ENCODE data around the gene DACT1. TPM values are rescaled to one million over a fixed set of nuclear protein-coding genes. Genes with fewer than 3 reads are reported as not detected.

Gene DACT1
- total RNA-seq, 4 donors from 2014 or later: 2.3 to 6.4 (median 3.2) TPM

DNA sequence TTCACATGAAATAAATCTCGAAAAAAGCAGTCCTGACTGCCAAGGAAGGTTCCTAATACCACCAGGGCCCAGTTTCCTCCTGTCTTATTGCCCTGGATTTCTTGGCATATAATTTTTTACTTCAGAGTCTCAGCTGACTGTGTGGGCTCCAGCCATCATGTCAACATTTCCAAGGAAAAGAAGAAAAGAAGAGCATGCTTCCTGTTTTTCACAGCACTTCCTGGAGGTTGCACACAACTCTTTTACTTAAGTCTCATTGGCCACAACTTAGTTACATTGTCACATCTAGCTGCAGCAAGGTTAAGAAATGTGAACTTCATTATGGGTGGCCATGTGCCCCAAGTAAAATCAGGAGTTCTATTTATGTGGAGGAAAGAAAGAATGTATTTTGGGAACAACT, 24.3 kb downstream of the DACT1 start:
- TF ChIP-seq, protein P1, sequence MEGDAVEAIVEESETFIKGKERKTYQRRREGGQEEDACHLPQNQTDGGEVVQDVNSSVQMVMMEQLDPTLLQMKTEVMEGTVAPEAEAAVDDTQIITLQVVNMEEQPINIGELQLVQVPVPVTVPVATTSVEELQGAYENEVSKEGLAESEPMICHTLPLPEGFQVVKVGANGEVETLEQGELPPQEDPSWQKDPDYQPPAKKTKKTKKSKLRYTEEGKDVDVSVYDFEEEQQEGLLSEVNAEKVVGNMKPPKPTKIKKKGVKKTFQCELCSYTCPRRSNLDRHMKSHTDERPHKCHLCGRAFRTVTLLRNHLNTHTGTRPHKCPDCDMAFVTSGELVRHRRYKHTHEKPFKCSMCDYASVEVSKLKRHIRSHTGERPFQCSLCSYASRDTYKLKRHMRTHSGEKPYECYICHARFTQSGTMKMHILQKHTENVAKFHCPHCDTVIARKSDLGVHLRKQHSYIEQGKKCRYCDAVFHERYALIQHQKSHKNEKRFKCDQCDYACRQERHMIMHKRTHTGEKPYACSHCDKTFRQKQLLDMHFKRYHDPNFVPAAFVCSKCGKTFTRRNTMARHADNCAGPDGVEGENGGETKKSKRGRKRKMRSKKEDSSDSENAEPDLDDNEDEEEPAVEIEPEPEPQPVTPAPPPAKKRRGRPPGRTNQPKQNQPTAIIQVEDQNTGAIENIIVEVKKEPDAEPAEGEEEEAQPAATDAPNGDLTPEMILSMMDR (IDR thresholded peaks at IDR 0.05; ENCODE audit: low read depth): no peak

DNA sequence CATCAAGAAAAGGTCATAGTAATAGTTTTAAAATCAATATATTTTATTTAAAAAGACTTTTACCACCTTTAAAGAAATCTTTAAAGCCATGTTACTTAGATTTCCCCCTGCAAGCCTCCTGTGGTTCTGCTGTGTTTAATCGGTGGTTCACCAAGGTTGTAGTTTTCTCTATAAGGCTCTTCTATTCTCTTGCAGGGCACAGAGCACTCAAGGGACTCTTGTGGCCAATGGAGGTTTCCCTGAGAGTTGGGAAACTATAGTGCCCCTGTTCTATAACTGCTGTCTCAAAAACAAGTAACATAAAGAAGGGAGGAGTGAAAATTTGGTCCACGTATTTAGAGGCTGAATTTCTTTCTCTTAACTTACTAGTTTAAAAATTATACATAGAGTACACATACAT, 25.0 kb downstream of the DACT1 start:
- TF ChIP-seq, protein P1 (IDR thresholded peaks at IDR 0.05; ENCODE audit: low read depth): no peak

DNA sequence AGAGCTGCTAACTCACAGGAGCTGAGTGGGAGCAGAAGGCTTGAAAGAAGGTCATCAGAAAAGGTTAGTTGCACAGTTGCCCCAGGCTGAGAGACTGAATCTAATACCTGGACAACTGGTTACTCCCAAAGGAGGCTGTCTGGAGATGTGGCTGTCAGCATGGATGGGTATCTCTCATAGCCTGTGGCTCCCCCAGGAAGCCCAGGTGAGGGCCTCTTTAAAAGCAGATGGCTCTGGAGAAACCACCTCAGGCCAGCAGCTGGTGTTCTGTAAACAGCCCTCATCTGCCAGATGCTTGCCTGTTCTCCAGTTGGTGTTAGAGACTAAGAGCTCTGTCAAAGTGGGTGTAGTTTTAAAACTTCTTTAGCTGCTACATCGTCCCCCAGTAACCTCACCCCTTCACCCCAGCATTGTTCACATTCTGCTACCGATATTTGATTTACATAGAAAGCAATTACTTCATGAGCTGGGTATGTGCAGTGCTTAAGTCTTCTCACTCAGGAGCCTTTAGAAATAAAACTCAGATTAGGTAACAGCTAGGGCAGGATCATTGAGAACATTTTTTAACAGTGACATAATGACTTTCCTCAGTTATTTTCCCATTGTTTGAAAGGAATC, 25.8 kb downstream of the DACT1 start:
- TF ChIP-seq, protein P1 (IDR thresholded peaks at IDR 0.05; ENCODE audit: low read depth): no peak

DNA sequence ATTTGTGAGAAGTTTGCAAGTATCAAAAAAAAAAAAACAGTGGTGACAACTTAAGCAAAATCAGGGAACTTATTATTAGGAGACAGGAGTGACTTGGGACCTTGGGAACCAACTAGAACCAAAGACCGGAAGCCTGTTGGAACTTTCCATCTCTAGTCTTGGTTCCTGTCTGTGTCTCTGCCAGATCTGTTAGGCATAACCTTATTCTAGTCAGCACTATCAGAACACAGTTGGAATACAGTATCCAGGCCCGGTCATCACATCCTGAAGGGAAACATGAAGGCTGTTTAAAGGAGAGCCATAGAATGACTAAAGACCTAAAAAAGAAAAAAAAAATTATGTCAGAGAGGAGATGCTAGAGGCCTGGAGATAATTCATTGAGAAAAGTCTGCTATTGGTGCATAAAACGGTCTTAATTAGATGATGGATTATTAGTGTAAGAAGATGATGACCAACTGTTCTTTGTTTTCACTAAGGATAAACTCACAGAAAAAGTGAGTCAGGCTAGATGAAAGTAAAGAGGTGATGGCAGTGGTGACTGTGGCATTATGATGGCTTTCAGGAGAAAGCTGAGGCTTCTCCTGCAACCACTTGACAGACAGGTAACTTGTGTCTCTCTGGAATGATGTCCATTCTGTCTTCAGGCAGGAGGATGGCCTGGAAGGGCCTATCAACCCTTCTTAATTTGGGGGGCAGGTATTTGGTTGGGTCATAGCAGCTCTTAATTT, 28.2 kb downstream of the DACT1 start:
- TF ChIP-seq, protein P1 (IDR thresholded peaks at IDR 0.05; ENCODE audit: low read depth): no peak

DNA sequence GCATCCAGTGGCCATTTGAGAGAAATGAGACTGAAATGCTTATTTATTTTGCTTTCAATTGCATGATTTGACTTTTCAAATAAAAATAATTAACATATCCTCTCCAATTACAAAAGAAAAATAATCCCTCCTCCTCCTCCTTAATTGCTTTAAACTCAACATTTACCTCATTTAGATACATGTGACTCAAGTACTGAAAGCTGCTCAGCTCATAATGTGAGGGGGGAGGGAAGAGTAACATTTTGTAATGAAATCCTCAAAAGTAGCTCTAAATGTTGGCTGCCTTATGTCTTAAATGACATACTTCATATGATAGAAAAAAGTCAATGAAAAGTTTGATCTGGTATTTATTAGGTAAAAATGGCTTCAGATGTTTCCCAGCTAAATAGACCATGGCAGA, 29.0 kb downstream of the DACT1 start:
- TF ChIP-seq, protein P1 (IDR thresholded peaks at IDR 0.05; ENCODE audit: low read depth): no peak

DNA sequence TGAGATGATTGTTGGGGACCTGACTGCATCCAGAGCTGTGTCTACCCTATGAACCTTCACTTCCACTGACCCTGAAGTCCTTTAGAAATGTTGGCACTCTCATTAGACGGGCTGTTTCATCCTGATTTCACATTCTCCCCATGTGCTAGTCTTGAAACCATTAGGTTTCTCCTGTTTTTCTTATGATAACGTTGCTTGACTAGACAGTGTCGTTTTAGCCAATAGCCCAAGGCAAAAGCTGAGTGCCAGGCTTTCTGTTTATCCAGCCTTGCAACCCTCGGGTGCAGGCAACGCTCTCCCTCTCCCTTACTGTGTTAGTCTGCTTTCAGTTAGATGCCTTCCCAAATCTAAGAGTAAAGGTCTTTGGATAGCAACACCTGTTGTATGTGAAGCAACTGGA, 30.1 kb downstream of the DACT1 start:
- TF ChIP-seq, protein P1 (IDR thresholded peaks at IDR 0.05; ENCODE audit: low read depth): no peak

DNA sequence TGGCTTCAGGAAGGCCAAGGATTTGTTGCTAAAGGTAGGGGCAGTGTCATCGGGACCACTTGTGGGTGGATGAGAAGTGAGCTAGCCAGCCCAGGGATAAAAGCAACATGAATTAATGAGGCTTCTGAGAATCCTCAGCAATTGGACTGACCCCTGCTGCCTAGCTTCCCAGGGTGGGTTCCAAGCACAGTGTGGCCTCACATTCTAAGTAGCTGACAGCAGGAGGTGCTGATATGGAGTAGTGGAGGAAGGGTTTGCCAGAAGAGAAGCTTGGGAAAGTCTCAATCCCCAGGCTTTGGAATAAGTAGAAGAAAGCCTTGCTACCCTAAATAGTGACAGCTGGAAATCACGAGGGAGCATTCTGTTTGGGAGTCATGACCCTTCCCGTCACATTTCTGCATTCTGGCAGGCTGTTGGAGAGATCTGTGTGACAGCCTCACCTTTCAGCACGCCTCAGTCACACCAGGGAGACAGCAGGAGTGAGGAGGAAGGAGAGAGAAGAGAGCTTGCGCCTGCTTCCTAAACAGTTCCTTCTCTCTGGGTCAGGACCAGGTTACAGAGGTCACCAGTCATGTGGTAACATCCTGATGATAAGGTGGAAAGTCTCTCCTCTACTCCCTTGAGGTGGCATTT, 31.2 kb downstream of the DACT1 start:
- TF ChIP-seq, protein P1 (IDR thresholded peaks at IDR 0.05; ENCODE audit: low read depth): no peak

Data from subcutaneous adipose tissue (tissue), 4 donors.